22Rv1 (cell line): Measurements from ENCODE around the gene VSIR.

Experiments
- CTCF ChIP-seq: fragments of 450-650 bp; IDR thresholded peaks from 2 replicates; pipeline ENCODE4 v1.5.1; 2017; ENCODE audit warnings: mild to moderate bottlenecking
- ZFX ChIP-seq: fragments of 450-650 bp; IDR thresholded peaks from 2 replicates; pipeline ENCODE4 v1.6.1; 2017; ENCODE audit warnings: antibody characterized with exemption, borderline replicate concordance

DNA sequence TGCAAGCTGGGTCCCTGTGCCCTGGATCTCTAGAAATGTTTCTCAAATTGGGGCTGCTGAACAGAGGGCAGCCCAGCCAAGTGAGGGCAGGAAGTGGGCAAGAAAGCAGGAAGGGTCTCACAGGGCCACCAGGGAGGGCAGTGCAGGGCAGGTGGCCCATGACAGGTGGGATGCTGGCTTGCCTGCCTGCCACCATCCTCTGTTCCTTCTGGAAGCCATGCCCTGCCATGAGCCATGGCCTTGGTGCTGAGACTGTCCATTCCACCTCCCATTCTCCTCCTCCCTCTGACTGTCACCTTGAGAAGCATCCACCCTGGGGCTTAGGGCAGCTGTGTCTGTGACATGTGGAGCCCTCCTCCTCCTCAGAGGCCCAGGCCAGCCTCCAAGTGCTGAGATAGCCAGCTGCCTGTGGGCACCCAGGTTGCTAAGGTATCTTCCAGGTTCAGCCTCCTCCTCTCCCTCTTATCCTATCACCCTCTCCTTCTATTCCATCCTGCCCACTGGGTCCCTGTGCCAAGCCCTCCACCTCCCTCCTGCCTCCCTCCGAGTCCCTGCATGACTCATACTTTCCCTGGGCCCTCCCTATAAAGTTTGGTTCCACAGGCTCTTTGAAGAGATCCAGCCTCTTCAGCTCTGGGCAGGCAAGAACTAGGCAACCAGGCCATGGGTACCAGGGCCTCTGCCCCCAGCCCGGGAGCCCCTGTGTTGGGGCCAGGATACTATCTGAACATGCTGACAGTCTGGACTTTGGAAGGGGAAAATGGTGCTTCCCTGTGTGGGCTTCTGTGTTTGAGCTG, 1.3 kb downstream of the VSIR start:
- no peak for TF ChIP-seq CTCF
- TF ChIP-seq ZFX = no peak
